Muscle of back (tissue), 11 donors: ENCODE data around the gene CYBRD1. TPM values are rescaled to one million over a fixed set of nuclear protein-coding genes. Genes with fewer than 3 reads are reported as not detected.

Source experiments
- DNase-seq, 3 donors: peaks; one replicate each; pipeline versions ENCODE4 v3.0.0 to v3.0.0-alpha.2; 2013
- polyA plus RNA-seq, 10 donors: library from polyadenylated mRNA; unstranded; fragments of 120-200 nt; gene quantifications; one replicate each; pipeline ENCODE4 v1.2.1, GENCODE V29; 2013; ENCODE audit not compliant: insufficient read length in 10 of 10

The CYBRD1 gene
- polyA plus RNA-seq, 10 donors: 77.8 to 123 (median 93.8) TPM

DNA sequence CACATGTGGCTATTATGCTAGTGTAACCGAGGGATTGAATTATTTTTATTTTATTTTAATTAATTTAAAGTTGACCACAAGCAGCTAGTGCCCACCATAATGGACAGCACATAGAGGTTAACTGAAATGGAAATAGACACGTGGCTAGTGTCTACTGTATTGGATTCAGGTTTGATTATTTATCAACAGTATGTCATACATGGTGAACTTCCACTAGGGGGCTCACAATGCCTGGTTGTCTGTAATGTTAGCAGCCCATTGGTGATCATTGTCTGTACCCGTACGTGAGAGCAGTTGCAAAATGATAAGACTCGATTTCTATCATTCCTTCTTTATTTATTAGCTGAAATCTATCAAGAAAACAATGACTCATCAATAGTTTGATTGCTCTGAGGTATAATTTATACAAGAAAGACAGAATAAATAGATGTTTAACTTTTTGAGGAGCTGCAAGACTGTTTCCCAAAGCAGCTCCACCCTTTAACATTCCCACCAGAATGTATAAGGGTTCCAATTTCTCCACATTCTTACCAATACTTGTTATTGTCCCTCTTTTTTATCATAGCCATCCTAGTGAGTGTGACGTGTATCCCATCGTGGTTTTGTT, 76.5 kb downstream of the CYBRD1 start:
- DNase-seq: peak; percentile 41 to 60 (median 49)

DNA sequence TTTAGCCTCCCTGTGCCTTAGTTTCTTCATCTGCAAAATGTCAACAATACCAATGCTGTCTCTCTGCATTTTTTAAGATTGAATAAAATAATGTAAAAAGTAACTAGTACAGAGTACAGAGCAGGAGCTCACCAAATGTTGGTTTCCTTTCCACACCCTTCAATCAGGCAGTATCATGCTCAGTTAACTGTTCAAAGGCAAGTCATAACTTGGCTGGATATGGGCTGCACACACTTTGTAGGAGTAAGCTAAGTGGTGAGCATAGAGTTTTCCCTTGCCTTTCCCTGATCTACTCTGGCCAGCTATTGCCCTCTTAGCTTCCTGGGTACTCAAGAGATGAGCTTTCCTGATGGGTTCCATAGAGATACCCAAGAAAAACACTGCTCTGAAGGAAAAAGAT, 77.9 kb downstream of the CYBRD1 start:
- no peak for DNase-seq

GRCh38 chr2:171602352-171602751, 80.1 kb downstream of the CYBRD1 start:
- no peak for DNase-seq

Other genes with a start within 250 kb of the CYBRD1 start
- gene METTL8, start 88.5 kb upstream of the CYBRD1 start, polyA plus RNA-seq: 10 to 100 TPM; 11.4 to 19.6 (median 13.8) TPM
- gene DCAF17, start 88.2 kb upstream of the CYBRD1 start, polyA plus RNA-seq: 10 to 100 TPM in 9 of 10 donors, 1 to 10 TPM in 1; 8.7 to 23.9 (median 16.1) TPM
- gene DYNC1I2, start 165.0 kb downstream of the CYBRD1 start, polyA plus RNA-seq: 100 to 1,000 TPM in 8 of 10 donors, 10 to 100 TPM in 2; 93.7 to 124 (median 108) TPM